Left cardiac atrium (tissue), 4 donors: ENCODE results near the gene PUS1. TPM values are rescaled to one million over a fixed set of nuclear protein-coding genes. Genes with fewer than 3 reads are reported as not detected.
"Not testable (repeated sequence)": the region's sequence is repeated elsewhere in the genome, so short reads cannot be mapped to it uniquely, and the experiment has no call there.

Source experiments
- ATAC-seq, 2 donors: fragments of 200-7000 bp; cut with Tn5 transposase; one replicate each; pipeline ENCODE4 v1.9.1; 2020; ENCODE audit warnings: mild to moderate bottlenecking in 2 of 2, moderate library complexity in 2 of 2
- DNase-seq: peaks from one replicate; pipeline ENCODE4 v3.0.0-alpha.2; 2020
- intact Hi-C, 2 donors: fragments of 100-400 bp; cut with DNase I; formaldehyde crosslinking; loops; one replicate each; pipeline versions ENCODE4 v1.14.1 to v1.15.1; 2022 to 2023
- long read RNA-seq: library from polyadenylated mRNA; unstranded; transcript quantifications from one replicate; pipeline ENCODE4 v2.0.0, GENCODE V29; 2021
- total RNA-seq, 2 donors: library from RNA; stranded (reverse); fragmentation: NEBNext Ultra II Directional; extraction: Animal tissue kit (Norgen Biotek cat#: 25700); gene quantifications; one replicate each; pipeline ENCODE4 v1.2.1, GENCODE V29; 2021
- donor health status: DM: no; HTN: yes; CAD: no.
- donor health status: DM: no; HTN: yes; CAD: no; lungs with severe emphysema.
- donor health status: DM: yes; HTN: yes; CAD: no.
- donor health status: Dilated cardiomyopathy.

PUS1 gene
- total RNA-seq: 10 to 100 TPM in 1 of 2 donors, 1 to 10 TPM in 1; 7.7 to 19.2 TPM
- long read RNA-seq, full-length matches to known transcripts: 1 of 2 reads
- long read RNA-seq, partial matches to known transcripts: 0 of 2 reads
- long read RNA-seq, other reads (novel, unspliced or antisense): 1 of 2 reads

DNA sequence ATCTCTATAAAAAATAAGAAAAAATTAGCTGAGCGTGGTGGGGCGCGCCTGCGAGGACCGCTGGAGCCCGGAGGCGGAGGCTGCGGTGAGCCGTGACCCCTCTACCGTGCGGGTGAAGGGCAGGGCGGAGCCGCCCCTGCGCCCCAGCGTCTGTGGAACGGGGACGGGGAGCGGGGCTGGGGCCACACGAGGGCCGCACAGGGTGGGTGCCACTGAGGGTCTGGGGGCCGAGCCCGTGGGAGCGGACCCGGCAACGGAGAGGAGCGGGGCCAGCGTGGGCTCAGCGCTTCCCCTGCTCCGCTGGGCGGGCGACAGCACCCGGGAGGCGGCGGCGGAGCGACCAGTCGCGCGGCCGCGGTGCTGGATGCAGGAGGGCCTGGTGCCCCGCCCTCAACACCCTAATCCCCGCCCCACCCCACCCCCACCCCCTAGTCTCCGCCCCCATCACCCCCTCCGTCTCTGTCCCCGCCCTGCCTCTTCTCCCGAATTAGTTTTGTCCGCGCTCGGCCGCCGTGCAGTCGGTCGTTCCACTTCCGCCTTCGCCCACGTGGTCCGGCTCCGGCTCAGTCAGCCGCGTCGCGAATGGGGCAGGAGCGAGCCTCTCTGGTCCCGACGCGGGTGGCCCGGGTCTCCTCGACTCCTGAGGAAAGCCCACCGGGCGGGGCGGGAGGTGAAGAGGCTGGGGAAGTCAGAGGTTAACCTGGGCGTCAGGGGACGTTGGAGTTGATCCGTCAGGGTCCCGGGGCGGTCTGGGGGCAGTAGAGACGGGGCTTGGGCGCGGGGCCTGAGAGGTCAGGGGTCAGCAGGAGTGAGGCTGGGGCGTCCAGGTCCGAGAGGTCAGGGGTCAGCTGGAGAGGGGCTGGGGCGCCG is at the start of gene PUS1:
TSS of gene PUS1 (plus strand) at position 566 of the 870 bp plus-strand sequence. CDS start 447 bp downstream, outside the sequence.
- ATAC-seq (peak; percentile 96 to 97), DNase-seq (peak; percentile 94)
- intact Hi-C loops: no loop called here

DNA sequence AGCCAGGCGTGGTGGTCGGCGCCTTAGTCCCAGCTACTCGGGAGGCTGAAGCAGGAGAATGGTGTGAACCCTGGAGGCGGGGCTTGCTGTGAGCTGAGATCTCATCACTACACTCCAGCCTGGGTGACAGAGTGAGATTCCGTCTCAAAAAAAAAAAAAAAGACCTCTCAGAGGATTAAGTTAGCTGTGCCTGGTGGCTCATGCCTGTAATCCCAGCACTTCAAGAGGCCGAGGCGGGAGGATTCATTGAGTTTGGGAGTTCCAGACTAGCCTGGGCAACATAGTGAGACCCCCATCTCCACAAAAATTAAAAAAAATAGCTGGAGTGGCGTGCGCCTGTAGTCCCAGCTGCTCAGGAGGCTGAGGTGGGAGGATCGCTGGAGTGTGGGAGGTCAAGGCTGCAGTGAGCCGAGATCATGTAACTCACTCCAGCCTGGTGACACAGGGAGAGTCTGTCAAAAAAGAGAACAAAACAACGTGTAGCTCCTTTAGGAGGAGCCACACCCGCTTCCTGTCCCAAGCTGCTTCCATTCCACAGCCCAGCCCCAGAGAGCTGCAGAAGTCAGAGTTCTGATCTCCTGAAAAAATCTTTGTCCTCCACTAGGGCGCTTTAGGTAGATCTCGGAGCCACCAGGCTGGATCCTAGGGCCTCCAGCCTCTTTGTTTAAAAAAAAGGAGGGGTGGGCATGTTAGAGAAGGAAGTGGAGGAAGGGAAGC is 46.1 kb upstream of the PUS1 start:
- DNase-seq (no peak), ATAC-seq (peak in 1 of 2 donors; percentile 55)
- intact Hi-C loops: no loop called here

DNA sequence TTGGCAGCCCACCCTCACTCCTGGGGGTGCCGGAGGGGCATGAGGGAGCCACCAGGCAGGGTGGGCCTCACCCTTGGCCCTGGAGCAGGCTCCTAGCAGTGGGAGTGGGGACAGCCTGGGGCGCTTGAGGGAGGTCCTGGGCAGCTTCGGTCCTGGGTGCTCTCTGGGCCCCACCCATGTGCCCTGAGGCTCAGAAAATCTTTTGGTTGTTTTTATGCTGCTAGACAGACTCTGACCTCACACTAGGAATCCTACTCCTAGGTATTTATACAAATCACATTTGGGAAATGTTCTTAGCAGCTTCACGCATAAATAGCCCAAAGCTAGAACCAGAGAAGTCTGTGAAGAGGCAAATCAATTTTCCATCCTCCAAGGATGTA is 45.6 kb upstream of the PUS1 start:
- intact Hi-C loops: no loop called here
- ATAC-seq (peak in 1 of 2 donors; percentile 18), DNase-seq (no peak)

DNA sequence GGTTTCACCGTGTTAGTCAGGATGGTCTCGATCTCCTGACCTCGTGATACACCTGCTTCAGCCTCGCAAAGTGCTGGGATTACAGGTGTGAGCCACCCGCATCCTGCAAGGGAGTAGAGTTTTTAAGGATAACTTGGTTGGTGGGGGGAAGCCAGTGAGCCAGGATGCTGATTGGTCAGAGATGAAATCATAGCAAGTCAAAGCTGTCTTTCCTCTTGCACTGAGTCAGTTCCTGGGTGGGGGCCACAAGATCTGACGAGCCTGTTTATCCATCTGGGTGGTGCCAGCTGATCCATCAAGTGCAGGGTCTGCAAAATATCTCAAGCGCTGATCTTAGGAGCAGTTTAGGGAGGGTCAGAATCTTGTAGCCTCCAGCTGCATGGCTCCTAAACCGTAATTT is 44.0 kb upstream of the PUS1 start:
- intact Hi-C loops, DNase-seq, ATAC-seq: not testable (repeated sequence)

DNA sequence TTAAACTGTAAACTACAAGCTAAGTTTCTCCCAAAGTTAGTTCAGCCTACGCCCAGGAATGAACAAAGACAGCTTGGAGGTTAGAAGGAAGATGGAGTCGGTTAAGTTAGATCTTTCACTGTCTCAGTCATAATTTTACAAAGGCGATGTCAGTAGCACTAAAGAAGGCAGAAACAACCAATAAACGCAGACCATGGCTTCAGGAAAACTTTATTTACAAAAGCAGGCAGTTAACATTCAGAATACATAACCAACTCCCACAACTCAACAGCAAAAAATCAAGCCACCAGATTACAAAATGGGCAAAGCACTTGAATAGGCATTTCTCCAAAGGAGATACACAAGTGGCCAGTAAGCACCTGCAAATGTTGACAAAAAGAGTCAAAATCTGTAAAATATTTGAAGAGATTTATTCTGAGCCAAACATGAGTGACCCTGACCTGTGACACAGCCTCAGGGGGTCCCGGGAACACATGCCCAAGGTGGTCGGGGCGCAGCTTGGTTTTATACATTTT is 43.5 kb upstream of the PUS1 start:
- intact Hi-C loops: no loop called here
- DNase-seq (no peak), ATAC-seq (no peak)

DNA sequence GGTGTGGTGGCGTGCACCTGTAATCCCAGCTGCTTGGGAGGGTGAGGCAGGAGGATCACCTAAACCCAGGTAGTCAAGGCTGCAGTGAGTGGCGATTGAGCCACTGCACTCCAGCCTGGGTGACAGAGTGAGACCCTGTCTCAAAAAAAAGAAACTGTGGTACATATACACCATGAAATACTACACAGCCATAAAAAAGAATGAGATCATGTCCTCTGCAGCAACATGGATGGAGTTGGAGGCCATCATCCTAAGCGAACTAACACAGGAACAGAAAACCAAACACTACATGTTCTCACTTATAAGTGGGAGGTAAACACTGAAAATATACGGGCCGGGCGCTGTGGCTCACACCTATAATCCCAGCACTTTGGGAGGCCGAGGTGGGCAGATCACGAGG is 37.4 kb upstream of the PUS1 start:
- ATAC-seq, DNase-seq, intact Hi-C loops: not testable (repeated sequence)

DNA sequence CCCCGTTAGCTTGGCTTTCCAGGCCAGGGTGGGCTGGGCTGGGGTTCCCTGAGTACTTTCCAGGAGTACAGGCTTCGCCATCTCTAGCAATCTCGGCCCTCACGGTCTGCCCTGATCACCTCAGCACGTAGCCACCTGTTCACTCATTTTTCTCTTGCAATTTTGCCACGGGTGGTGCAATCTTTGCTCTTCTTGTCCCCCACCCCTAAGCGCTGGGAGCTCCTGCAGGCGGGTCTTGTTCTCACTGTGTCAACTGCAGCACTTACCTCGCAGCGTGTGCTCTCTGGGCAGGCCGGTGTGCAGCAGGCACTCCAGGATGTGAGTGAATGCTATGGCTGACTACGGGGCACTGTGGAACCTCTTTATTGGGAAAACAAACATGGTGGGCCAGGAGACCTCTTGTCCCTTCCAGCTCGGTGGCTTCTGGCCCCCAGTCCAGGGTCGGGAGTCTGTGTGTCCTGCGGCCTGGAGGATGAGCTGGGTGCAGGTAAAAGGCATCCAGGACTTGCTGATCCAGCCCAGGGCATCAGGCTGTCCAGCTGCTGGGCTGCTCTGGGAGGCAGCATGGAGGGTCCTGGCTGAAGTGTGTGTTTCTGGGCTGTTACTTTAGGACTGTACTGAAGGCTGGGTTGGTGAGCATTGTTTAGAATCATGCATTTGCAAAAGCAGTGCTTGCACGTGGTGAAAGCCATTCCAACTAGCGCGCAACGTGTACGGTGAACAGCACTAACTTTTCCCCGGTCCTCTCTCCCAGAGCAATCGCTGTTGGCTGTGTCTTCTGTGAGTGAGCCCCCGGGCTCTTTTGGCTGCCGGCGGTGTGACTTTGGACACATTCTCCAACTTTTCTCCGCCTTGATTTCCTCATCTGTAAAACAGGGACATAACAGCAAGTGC is 36.1 kb upstream of the PUS1 start:
- no peak for ATAC-seq
- no peak for DNase-seq
- intact Hi-C loops: no loop called here

DNA sequence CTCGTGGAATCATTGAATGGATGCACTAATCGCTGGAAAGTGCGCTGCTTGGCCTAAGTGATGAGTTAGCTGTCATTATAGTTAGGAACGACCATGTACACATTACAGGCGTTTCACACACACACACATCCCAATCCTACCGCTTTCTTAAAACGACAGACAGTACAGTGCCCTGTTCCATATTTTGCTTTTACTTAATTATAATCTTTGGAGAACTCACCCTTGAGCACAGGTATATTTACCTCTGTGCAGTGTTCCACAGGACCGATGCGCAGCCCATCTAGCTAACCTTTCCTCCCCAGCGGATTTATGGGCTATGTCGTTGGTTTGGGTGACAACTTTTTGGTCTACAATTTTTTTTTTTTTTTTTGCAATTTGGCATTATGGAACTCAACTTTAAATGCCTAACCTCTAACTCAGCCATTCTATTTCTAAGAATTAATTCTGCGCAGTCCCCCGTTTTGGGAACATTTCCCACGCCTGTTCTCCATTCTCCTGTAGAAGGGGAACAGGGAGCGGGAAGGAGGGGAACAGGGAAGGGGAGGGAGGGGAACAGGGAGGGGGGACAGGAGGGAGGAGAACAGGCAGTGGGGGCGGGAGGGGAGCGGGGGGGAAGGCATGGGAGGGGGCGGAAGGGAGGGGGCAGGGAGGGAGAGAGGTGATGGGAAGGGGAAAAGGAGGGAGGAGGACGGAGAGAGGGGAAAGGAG is 35.3 kb upstream of the PUS1 start:
- intact Hi-C loops: no loop called here
- ATAC-seq: no peak
- no peak for DNase-seq

DNA sequence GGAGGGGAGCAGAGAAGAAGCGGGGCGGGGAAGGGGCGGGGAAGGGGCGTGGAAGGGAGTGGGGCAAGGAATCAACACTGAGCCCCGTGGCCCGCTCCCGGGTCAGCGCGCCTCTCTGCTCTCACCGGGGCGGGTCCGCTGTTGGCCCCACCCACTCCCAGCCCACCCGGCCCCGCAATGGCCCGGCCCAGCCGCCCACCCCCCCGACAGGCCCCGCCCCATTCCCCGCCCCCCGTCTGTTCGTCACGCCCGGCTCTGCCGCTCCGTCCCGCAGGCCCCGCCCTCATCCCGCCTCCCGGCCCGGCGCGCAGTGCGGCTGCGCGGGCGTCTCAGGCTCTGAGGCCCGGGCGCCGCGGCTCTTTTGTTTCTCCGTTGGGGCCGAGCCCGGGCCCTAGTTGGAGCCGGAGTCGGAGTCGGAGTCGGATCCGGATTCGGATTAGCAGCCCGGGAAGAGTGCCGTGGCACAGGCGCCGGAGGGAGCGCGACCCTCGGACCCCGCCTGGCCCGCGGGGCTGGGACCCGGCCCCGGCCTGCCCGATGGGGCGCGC is 34.7 kb upstream of the PUS1 start, which contains the start of gene ULK1:
TSS of gene ULK1 (plus strand) at position 310 of the 548 bp plus-strand sequence. CDS start 380 bp downstream, outside the sequence.
- intact Hi-C loops: no loop called here
- peak; percentile 76 to 81 for ATAC-seq
- peak; percentile 93 for DNase-seq

DNA sequence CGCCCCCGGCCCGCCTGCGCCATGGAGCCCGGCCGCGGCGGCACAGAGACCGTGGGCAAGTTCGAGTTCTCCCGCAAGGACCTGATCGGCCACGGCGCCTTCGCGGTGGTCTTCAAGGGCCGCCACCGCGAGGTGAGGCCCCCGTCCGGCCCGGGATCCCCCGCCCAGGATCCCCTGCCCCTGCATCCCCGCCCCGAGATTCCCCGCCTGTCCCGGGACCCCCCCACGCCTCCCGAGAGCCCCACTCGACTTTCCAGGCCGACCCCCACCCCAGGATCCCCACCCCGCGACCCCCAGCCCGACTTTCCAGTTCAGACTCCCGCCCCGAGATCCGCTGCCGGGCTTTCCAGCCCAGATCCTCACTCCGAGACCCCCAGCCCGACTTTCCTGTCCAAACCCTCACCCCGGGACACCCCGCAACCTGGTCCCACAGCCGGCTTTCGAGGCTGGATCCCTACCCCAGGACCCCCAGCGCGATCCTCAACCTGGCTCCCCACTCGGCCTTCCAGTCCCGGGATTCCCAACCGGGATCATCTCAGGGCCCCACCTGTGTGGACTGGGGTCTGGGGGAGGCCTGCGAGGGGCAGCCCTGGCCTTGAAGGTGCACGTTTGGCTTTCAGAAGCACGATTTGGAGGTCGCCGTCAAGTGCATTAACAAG is 34.0 kb upstream of the PUS1 start:
- ATAC-seq (no peak), DNase-seq (peak; percentile 33)
- intact Hi-C loops: loop anchor here in 1 of 2 donors (5.0 kb wide), 1 partner anchor 52 kb away; the partner anchor contains the start of gene EP400

DNA sequence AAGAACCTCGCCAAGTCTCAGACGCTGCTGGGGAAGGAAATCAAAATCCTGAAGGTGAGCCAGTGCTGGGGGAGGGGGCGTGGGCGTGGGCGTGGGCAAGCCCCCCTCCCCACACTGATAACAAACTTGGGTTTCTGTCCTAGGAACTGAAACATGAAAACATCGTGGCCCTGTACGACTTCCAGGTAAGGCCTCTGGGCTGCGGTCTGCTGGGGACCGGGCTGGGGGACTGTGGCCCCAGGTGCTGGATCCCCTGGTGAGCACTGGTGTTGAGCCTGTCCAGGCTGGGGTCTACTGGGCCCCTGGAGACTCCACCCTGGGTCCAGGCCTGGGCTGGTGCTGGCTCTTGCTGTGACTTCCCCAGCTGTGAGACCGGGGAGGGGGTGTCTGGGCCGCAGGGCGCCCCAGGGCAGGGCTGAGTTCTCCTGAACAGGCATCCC is 33.4 kb upstream of the PUS1 start:
- intact Hi-C loops: loop anchor here in 1 of 2 donors (5.0 kb wide), 1 partner anchor 52 kb away; the partner anchor contains the start of gene EP400
- ATAC-seq: no peak

DNA sequence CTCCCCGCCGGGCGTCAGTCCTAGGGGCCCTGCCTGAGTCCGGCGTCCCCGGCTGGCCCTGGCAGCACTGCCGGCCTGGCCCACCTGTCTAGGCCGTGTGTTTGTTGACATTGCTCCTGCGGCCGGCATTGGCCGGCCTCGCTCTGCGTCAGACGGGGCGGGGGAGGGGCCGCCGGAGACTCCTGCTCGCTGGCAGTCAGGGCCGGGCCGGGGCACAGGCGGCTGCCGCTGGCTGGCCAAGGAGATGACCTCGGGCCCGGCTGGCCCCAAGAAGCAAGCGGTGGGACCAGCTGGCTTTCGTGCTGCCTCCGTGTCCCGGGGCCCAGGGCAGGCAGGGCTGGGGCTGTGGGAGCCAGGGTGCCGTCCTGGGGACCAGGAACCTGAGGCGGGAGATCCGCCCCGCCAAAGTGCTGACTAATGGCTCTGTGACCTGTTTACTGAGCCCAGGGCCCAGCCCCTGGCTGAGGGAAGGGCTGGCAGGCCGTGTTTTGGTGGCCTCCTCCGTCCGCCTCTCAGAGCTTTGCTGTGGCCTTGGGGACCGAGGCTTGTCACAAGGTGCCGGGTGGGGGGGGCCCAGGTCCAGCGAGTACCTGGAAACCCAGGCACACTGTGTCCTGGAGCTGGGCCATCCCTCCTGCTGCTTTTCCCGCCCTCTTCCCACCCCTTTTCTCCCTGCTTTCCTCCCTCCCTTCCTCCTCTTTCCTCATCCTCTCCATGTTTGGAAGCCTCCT is 32.8 kb upstream of the PUS1 start:
- intact Hi-C loops: loop anchor here in 1 of 2 donors (5.0 kb wide), 1 partner anchor 51 kb away; the partner anchor contains the start of gene EP400
- peak; percentile 94 for DNase-seq
- ATAC-seq: peak; percentile 89 to 91

More for the DNA sequence above, 33.4 kb upstream of the PUS1 start:
- DNase-seq: no peak

DNA sequence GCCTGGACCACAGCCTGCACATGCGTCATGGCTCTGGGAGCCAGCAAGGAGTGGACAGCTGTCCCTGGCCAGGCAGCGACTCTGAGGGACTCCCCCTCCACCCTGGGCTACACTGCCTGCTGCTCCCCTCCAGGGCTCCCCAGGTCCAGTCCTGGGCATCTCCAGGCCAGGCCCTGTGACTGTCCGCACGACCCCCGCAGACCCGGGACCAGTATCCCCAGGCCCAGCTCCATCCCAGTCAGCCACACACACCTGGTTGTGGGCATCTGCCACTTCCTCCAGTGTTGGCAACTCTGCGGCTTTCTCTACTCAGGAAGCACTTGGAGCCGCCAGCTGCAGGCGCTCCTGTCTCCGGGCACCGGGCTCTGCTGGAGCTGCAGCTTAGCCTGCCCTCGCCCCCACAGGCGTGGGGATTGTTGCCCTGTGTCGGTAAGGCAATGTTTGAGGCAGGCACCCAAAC is 32.2 kb upstream of the PUS1 start:
- intact Hi-C loops: loop anchor here in 1 of 2 donors (5.0 kb wide), 1 partner anchor 50 kb away; the partner anchor contains the start of gene EP400
- DNase-seq (peak; percentile 89), ATAC-seq (no peak)

DNA sequence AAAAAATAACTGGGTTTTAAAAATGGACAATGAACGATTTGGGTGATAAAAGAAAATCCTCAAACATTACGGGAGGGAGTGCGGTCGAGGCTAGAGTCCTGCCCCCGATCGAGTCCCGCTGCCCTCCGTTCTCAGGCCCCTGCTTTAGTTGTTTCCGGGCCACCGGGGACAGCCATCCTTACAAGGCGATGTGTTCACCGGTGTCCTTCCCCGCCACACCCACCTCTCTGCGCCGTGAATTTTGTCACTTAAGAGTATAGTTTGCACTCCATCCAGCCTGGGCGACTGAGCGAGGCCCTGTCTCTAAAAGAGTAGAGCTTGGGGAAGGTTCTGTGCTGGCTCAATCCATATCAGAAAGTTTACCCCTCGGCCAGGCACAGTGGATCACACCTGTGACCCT is 31.8 kb upstream of the PUS1 start:
- intact Hi-C loops: loop anchor here in 1 of 2 donors (5.0 kb wide), 1 partner anchor 50 kb away; the partner anchor contains the start of gene EP400
- ATAC-seq (no peak), DNase-seq (no peak)

DNA sequence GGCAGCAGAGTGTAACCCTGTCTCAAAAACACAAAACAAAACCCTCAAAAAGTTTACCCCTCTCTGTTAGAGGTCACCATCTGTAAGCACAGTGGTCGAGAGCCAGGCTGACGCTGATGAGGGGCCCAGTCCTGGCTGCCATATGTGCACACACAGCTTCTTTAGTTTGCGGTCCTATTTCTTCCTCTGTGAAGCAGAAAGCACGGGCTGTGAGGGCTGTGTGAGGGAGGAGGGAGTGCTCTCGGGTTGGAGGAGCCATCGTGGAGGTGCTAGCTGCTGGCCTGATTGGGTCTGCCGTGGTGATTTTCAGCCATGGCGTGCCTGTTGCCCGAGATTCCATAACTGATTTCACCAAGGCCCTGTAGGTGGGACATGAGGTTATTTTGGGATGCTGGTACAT is 31.2 kb upstream of the PUS1 start:
- DNase-seq (no peak), ATAC-seq (no peak)
- intact Hi-C loops: loop anchor here in 1 of 2 donors (5.0 kb wide), 1 partner anchor 49 kb away; the partner anchor contains the start of gene EP400

DNA sequence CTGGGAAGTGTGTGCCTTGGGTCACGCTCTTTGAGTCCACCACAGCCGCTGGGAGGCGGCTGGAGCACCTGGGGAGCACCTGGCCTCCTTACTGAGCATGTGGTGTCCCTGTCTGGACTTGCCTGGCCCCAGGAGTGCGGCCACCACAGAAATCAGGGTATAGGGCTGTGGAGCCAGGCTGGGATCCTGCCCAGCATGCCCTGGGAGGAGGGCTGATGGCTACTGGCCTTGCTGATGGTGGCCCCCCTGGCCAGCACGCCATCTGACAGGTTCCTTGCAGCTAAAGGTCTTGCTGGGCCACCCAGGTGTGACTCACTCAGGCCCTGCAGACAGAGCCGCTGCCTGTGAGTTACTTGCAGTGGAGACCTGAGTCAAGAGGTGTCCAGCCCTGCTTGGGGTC is 28.7 kb upstream of the PUS1 start:
- ATAC-seq (no peak), DNase-seq (no peak)
- intact Hi-C loops: no loop called here
